Ramos (cell line): ENCODE measurements around the gene JRKL.

ENCODE experiments used
- in situ Hi-C: fragments of 300-500 bp; cut with MboI; formaldehyde crosslinking; loops from one replicate; pipeline ENCODE4 v1.14.3; 2022; ENCODE audit warnings: low sequenced_read_pairs; ENCODE audit not compliant: unreplicated experiment

The JRKL gene

DNA sequence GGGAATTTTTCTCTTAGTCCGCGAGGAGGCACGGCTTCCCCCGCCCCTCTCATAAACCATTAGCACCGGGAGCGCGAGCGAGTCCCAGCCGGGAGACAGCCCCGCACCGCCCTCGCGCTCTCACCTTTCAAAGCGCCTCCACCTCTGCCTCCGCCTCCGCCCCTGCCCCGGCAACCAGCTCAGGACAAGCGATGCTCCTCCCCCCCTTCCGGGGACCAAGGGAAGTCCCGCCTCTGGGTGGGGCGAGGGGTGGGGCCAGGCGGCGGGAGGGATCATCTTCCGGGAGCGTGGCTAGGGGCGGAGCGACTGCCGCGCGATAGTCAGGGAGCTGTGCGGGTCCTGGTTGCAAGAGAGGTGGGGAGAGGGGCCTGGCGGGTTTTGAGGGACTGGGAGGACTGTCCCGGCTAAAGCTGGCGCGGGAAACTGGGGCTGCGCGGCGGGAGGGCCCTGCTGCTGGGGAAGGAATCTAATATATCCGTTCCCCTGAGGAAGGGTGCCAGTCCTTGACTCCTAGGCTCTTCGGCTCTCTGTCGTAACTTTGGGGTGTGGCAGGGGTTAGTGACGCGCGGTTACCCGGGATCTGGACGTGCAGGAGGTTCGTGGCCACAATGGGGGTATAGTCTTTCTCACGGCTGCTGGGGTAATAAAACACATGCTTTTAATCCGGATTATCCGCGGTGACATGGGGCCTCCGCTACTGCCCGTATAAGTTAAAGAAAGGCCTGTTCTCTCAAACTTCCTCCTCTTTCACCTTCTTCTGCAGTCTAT is at the start of gene JRKL, which contains the start of gene CCDC82:
Gene JRKL, plus strand, starts transcription at position 294 of the 768 bp plus-strand sequence. CDS start 637 bp downstream, outside the sequence.
Gene CCDC82, minus strand, starts transcription at position 193 of the 768 bp plus-strand sequence. CDS start 5,165 bp downstream, outside the sequence.
- in situ Hi-C loops = loop anchor here (25.0 kb wide), 1 partner anchor 553 kb away; no protein-coding TSS in a partner anchor

DNA sequence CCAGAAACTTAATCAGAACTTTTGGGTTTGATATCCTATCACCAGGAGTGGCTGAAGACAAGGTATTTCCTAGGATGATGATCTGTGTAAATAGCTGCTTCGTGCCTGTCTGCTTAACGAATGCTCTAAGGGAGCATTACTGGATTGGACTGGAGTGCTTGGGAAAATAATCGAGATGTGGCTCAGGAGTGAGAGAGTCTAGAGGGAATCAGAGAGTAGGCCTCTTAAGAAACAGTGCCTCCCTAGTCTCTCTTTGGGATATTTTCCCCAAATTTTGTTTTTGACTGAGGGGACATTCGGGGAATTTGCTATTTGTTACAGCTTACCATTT is 49.3 kb upstream of the JRKL start:
- in situ Hi-C loops = loop anchor here (10.0 kb wide), 1 partner anchor 286 kb away; no protein-coding TSS in a partner anchor

DNA sequence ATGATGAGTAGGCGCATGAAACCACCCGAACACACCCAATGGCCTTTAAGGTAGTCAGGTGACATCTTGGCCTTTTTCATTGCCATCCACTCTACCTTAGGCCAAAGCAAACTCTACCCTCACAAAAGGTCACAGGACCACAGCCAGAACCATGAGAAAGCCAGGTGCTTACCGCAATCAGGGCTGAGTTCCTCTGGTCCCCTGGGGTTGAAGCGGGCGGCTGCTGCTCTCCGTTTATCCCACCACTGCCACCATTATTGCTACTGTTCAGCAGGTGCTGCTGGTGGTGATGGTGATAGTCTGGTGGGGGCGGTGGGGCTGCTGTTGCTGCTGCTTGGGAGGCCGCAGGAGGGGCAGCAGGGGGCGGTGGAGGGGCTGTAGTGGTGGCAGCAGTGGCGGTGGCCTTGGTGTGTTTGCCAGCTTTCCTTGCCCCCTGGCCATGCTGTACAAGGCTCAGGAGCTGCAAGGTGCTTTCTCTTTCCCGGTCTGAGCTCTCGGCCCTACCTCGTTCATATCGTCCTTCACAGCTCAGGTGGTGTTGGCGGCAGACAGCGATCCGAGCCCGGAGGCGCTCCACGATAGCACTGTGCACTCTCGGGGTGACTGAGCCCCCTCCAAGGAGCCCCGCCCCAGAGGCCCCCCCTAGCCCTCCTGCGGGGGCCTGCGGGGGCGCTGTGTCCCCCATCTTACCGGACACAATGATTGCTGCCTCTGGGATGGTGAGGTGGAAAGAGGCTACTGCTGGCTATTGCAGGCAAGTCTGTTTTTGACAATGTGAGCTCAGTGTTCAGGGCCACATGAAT is 48.4 kb upstream of the JRKL start:
- in situ Hi-C loops = loop anchor here (10.0 kb wide), 1 partner anchor 287 kb away; no protein-coding TSS in a partner anchor

DNA sequence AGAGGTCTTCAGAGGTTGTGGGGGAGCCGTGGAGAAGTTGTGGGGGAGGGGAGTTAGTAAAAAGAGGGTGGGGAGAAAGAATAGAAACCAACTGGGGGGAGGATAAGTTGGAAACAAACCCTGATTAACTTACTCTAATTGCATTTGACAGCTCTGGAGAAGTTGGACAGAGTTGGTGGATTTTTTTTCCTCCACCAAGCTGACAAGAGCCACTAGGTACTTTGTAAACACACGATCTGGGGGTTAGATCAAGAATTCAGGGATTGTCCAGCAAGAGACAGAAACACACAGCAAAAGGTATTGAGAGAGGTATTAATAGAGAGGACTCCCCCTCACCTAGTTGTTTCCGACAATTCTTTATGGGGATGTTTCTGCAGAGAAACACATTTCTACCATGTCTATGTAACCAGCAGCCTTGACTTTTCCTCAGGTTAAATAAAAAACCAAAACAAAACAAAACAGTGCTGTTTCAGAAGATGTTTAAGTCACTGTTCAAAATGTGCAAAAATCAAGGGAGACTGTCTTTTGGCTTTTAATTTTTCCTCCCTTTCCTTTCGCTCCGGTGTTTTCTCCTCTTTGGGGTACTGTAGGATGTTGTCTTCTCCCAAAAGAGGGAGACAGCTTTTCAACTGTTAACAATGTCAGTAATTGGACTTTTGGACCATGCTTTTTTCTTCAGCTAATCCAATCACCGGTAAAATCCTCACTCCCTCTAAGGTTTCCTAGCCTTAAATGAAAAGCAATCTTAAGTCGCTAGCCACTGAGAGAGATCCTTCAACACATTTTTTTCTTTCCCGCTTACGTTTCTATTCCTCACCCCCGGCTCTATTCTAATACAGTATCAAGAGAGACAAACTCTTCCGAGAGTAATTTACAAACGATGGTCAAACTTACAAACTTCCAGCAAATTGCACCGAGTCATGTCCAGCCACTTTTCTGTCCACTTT is 47.5 kb upstream of the JRKL start:
- in situ Hi-C loops = loop anchor here (10.0 kb wide), 1 partner anchor 287 kb away; no protein-coding TSS in a partner anchor

GRCh38 chr11:96342961-96343711 is 46.7 kb upstream of the JRKL start, which contains the start of gene MAML2:
MAML2 (minus strand) TSS chr11:96343195; CDS start chr11:96341895, 1,300 bp downstream.
- in situ Hi-C loops = loop anchor here (10.0 kb wide), 1 partner anchor 288 kb away; no protein-coding TSS in a partner anchor

DNA sequence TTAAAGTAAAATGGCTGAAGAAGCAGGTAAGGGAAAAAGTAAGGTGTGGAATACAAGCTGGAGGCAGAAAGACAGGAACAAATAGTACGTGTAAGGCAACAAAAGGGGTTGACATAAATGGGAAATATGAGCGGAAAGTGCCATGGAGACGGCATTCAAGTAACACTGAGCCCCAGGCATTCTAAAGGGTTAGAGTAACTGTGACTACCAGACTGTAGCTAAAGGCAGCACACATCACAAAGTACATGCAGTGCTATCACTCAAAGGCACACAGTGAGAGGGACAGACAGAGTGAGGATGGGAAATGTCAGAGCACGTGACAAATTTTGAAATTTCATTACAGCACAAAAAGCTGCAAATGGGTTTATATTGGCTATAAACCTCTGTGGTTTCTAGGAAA is 33.0 kb upstream of the JRKL start:
- in situ Hi-C loops = no loop called here

- in situ Hi-C loops = no loop called here
Measured at GRCh38 chr11:96357794-96358193, 32.0 kb upstream of the JRKL start.

GRCh38 chr11:96358321-96358720 is 31.5 kb upstream of the JRKL start:
- in situ Hi-C loops = no loop called here

DNA sequence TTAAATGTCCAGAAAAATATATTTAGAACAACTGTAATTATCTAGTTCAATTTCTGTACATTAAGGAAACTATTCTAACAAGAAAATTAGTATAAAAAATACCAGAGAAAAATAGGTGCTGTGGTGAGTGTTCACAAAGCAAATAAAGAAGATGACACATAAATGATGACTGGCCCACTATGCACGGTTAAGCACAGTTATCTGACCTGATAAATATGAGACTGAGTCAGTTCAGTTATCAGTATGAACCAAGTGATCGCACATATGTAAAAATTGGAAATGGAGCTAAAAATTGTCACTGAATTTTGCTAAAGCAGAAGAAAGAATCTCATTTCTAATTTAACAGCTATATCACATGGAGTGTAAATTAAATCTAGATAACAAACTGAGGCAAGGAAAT is 28.0 kb upstream of the JRKL start:
- in situ Hi-C loops = no loop called here

DNA sequence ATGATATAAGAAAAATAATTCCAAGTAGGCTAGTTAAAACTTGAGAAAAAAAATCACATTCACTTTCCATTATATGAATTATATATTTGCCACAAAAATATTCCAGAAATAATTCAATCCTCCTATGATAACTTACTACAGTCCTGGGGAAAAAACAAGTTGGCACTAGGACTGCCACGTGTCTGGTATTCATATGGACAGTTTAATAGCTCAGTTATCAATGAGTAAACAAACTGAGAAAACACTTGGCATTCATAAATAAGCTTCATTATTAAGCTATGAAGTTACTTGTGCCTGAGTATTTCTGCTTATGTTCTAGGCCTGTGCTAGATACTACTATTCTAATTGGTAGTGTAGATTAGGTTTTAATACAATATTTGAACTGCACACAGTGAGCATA is 24.3 kb upstream of the JRKL start:
- in situ Hi-C loops = no loop called here

- in situ Hi-C loops = no loop called here
Measured at GRCh38 chr11:96366024-96366423, 23.8 kb upstream of the JRKL start.

DNA sequence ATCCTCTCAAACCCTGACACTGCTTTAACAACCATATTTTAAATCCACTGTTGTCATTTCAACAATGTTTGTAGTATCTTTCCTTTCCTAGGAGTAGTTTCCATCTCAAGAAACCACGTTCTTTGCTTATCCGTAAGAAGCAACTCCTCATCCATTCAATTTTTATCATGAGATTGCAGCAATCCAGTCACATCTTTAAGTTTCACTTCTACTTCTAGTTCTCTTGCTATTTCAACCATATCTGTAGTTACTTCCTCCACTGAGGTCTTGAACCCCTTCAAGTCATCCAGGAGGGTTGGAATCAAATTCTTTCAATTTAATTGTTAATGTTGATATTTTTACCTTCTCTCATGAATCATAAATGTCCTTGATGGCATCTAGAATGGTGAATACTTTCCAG is 22.5 kb upstream of the JRKL start:
- in situ Hi-C loops = no loop called here

GRCh38 chr11:96373826-96374225 is 16.0 kb upstream of the JRKL start:
- in situ Hi-C loops = no loop called here

DNA sequence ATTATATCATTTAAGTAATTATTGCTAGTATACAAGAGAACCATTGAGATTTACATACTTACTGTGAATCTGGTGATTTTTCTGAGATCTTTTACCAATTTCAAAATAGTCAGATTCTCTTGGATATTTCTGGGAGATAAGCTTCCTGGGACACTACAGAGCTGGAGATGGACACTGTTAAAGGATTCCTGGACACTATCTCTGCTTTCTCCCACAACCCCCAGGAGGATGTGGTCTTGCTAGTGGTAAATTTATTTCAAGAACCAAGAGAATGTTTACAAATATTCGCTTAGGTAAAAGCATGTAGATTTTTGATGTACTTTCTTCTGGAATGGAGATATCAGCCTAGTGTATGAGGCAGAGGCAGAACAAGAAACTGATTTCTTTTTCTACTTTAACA is 13.0 kb upstream of the JRKL start:
- in situ Hi-C loops = loop anchor here (25.0 kb wide), 1 partner anchor 539 kb away; no protein-coding TSS in a partner anchor

DNA sequence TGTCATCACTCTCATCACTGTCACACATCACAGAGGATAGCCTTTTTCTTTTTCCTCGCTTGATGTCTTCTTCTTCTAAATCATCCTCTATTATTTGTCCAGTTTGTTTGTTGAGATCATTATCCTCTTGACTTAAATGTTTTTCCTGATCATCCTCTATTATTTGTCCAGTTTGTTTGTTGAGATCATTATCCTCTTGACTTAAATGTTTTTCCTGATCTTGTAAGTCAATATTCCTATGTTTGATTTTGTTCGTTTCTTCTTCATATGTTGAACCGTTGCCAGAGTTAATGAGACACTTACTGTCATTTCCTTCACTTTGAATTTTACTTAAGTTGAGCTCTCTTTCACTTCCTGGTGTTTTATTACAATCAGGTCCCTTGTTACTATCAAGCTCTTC is 5.7 kb upstream of the JRKL start:
- in situ Hi-C loops = loop anchor here (25.0 kb wide), 1 partner anchor 547 kb away; no protein-coding TSS in a partner anchor

GRCh38 chr11:96385187-96385586 is 4.6 kb upstream of the JRKL start:
- in situ Hi-C loops = loop anchor here (25.0 kb wide), 1 partner anchor 548 kb away; no protein-coding TSS in a partner anchor

DNA sequence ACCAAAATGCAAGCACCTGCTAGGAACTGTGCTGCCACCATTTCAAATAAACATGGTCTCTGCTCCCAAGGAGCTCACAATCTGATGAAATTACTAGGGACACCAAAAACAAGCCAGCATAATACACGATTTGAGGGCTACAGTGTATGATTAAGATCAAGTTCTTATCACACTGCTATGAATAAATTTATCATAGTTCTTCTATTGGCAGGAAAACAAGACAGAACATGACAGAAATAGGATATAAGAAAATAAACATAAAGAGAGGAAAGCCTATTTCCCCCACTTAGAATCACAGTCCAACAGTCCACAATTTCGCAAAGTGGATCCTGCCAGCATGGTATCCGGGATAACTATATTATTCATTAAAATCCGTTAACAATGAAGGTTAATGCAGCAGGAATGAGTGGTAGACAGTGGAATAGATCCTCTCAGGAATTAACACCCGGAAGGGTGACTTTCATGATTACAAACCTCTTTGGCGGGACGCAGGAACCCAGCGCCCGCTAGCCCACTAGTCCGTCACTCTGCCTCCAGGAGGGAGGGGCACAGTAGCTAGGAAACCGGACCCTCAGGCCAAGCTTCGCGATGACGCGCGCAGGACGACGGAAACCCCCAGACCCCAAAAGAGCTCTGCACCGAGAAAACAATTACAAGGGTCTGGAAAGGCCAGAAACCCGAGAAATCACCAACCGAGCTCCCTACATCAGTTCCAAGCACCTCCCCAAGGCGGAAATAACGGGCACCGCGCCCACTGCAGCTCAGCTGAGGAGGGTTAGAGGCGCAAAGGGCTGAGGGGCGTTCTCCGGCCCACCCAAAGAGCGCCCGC is 708 bp upstream of the JRKL start:
- in situ Hi-C loops = loop anchor here (25.0 kb wide), 1 partner anchor 552 kb away; no protein-coding TSS in a partner anchor

DNA sequence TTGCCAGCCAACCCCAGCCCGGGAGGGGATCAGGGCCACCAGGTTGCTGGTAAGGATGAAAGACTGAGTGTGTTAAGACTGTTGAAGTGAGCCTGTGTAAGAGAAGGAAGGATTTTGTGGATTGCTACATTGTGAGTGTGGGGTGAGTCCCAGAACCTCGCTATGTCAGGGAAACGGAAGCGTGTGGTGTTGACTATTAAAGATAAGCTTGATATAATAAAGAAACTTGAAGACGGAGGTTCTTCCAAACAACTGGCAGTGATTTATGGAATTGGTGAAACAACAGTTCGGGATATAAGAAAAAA is 627 bp downstream of the JRKL start:
- in situ Hi-C loops = loop anchor here (25.0 kb wide), 1 partner anchor 553 kb away; no protein-coding TSS in a partner anchor
